Heart left ventricle (tissue), 16 donors: Measurements from ENCODE around the gene BCKDHB. TPM values are rescaled to one million over a fixed set of nuclear protein-coding genes. Genes with fewer than 3 reads are reported as not detected.

ENCODE experiments used
- ATAC-seq, 4 donors: fragments of 200-7000 bp; cut with Tn5 transposase; one replicate each; pipeline ENCODE4 v1.9.1; 2020 to 2022; ENCODE audit warnings: moderate library complexity in 4 of 4, mild to moderate bottlenecking in 3 of 4, moderate number of reproducible peaks in 1 of 4
- DNase-seq, 5 donors: peaks; one replicate each; pipeline ENCODE4 v3.0.0-alpha.2; 2020
- H3K27ac ChIP-seq, 12 donors: fragments of 200-600 bp; sonication (generic) in 4 of 12; one replicate each; pipeline versions ENCODE4 v1.5.0 to v1.8.0; 2016 to 2022; ENCODE audit warnings: mild to moderate bottlenecking in 2 of 12
- H3K27me3 ChIP-seq, 9 donors: fragments of 200-600 bp; sonication (generic) in 2 of 9; one replicate each; pipeline versions ENCODE4 v1.5.1 to v1.8.0; 2016 to 2022; ENCODE audit warnings: mild to moderate bottlenecking in 3 of 9
- H3K36me3 ChIP-seq, 9 donors: fragments of 200-600 bp; sonication (generic) in 2 of 9; one replicate each; pipeline versions ENCODE4 v1.5.0 to v1.8.0; 2018 to 2022; ENCODE audit warnings: mild to moderate bottlenecking in 2 of 9
- H3K4me1 ChIP-seq, 12 donors: fragments of 200-600 bp; sonication (generic) in 4 of 12; one replicate each; pipeline versions ENCODE4 v1.5.0 to v1.8.0; 2016 to 2022; ENCODE audit warnings: mild to moderate bottlenecking in 3 of 12
- H3K4me3 ChIP-seq, 12 donors: fragments of 200-600 bp; sonication (generic) in 4 of 12; one replicate each; pipeline versions ENCODE4 v1.5.0 to v1.8.0; 2017 to 2022; ENCODE audit warnings: mild to moderate bottlenecking in 9 of 12, moderate library complexity in 4 of 12
- H3K9me3 ChIP-seq, 12 donors: fragments of 200-600 bp; sonication (generic) in 4 of 12; one replicate each; pipeline versions ENCODE4 v1.5.0 to v1.8.0; 2016 to 2022; ENCODE audit warnings: mild to moderate bottlenecking in 1 of 12
- POLR2A ChIP-seq, 2 donors: fragments of 450-650 bp; IDR thresholded peaks; one replicate each; pipeline ENCODE4 v1.6.1; 2017; ENCODE audit warnings: antibody characterized with exemption in 2 of 2, mild to moderate bottlenecking in 2 of 2, moderate library complexity in 2 of 2
- WGBS, 4 donors: extraction: QIAGEN DNeasy Blood & Tissue Kit in 2 of 4; methylation state at CpG; one replicate each; pipeline versions ENCODE4 v1.1.5 to v1.1.7; 2013 to 2018; 5-methylcytosine and 5-hydroxymethylcytosine counted together
- intact Hi-C, 10 donors: fragments of 100-400 bp; cut with DNase I; formaldehyde crosslinking; loops; one replicate each; pipeline versions ENCODE4 v1.11.1 to v1.14.2; 2022
- polyA plus RNA-seq, 2 donors: library from polyadenylated mRNA; stranded (reverse); fragments of 200-250 nt; gene quantifications; one replicate each; pipeline ENCODE4 v1.2.3, GENCODE V29; 2013
- total RNA-seq, 9 donors: library from RNA; depleted of rRNA in 2 of 9; stranded (reverse); fragments of >200 nt in 2 of 9; fragmentation: NEBNext Ultra II Directional in 3 of 9; extraction: Animal tissue kit (Norgen Biotek cat#: 25700) in 3 of 9; gene quantifications; one replicate each; pipeline versions ENCODE4 v1.1.0 to v1.2.4, GENCODE V29; 2016 to 2023
- TF ChIP-seq, protein P1 (sequence below), 12 donors: fragments of 200-600 bp; sonication (generic) in 4 of 12; IDR thresholded peaks; one replicate each; pipeline versions ENCODE4 v1.5.0 to v1.8.0; 2018 to 2022; ENCODE audit warnings: antibody characterized with exemption in 12 of 12, mild to moderate bottlenecking in 5 of 12
- donor health status: ischemic (EF 13 %, LVEDD 7.1; RV severe dilation, severe dysfunction).
- donor health status: healthy with polysubstance abuse.
- donor health status: DM: no; HTN: yes; CAD: no.
- donor health status: DM: no; HTN: no; CAD: no.
- donor health status: ischemic (EF 25% LVEDD 6.9; RV normal size, moderate dysfunction).
- donor health status: ischemic (EF 25% LVEDD 5.7; RV mildly dilated, moderate dysfunction).
- donor health status: healthy.
- donor health status: DM: yes; HTN: yes; CAD: no.
- donor health status: ischemic (EF 35%, LVEDD 5.7; RV mildly dilated, moderate dysfunction).
- donor health status: nonischemic (EF 11% LVEDD 7.7; RV severe dilation, severe dysfunction).
- donor health status: DM: yes; HTN: yes; CAD: no.
- donor health status: PGD.
- donor health status: ischemic (EF 29% LVEDD 5.4; RV normal size, mild dysfunction).
- donor health status: nonischemic (EF 23%, LVEDD 6.1; RV moderate dilation, normal function).

BCKDHB gene
- total and polyA plus RNA-seq, 11 donors, result 10.1 to 41.9 (median 27.6) TPM

DNA sequence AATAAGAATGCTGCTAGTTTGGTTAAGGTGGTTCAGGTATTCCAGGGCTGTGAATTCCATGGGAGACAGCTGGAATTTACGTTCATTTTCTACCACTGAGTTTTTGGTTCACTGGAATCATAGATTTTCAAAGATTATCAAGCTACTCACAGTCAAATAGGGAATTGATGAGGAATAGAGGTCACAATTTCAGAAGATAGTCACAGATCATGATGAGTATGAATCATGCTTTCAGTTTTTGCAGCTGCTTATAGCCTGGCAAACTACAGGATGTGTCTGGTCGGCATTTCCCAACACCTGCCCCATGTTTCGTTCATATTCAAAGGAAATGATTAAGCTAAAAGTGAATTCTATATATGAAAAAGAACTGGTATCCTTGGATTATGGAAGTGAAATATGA lies 58.7 kb downstream of the BCKDHB start:
- Histone ChIP-seq H3K27me3 (no peaks in the 10 kb centered on the region), H3K9me3 (no peaks in the 10 kb centered on the region), H3K27ac (no peak overlapping the region), H3K36me3 (peaks cover 0 to 12% (median 0%) of the 10 kb centered on the region in 9 donors), H3K4me3 (no peak overlapping the region), H3K4me1 (peaks cover 0 to 17% (median 0%) of the 10 kb centered on the region in 12 donors)
- DNase-seq (no peak), ATAC-seq (no peak)
- TF ChIP-seq POLR2A (IDR thresholded peaks at IDR 0.05), result no peak
- TF ChIP-seq, protein P1, sequence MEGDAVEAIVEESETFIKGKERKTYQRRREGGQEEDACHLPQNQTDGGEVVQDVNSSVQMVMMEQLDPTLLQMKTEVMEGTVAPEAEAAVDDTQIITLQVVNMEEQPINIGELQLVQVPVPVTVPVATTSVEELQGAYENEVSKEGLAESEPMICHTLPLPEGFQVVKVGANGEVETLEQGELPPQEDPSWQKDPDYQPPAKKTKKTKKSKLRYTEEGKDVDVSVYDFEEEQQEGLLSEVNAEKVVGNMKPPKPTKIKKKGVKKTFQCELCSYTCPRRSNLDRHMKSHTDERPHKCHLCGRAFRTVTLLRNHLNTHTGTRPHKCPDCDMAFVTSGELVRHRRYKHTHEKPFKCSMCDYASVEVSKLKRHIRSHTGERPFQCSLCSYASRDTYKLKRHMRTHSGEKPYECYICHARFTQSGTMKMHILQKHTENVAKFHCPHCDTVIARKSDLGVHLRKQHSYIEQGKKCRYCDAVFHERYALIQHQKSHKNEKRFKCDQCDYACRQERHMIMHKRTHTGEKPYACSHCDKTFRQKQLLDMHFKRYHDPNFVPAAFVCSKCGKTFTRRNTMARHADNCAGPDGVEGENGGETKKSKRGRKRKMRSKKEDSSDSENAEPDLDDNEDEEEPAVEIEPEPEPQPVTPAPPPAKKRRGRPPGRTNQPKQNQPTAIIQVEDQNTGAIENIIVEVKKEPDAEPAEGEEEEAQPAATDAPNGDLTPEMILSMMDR (IDR thresholded peaks at IDR 0.05), result no peak
- 67 to 79% (median 75%) methylated on average over 3 of the region's 3 CpGs for WGBS, 4 donors
- intact Hi-C loops, result no loop called here

- Histone ChIP-seq H3K9me3 (no peaks in the 10 kb centered on the region), H3K4me1 (peaks cover 0 to 17% (median 0%) of the 10 kb centered on the region in 12 donors), H3K36me3 (peaks cover 0 to 12% (median 0%) of the 10 kb centered on the region in 9 donors), H3K27ac (no peak overlapping the region), H3K27me3 (no peaks in the 10 kb centered on the region), H3K4me3 (no peak overlapping the region)
- TF ChIP-seq, protein P1 (IDR thresholded peaks at IDR 0.05), result no peak
- TF ChIP-seq POLR2A (IDR thresholded peaks at IDR 0.05), result no peak
- 89 to 100% (median 95%) methylated on average over 1 of the region's 1 CpG for WGBS, 4 donors
- DNase-seq, result no peak
- no peak for ATAC-seq
- intact Hi-C loops, result no loop called here
These were observed 59.3 kb downstream of the BCKDHB start for GRCh38 chr6:80165819-80166218.

GRCh38 chr6:80170433-80170832 lies 64.0 kb downstream of the BCKDHB start:
- H3K4me1 ChIP-seq, result peaks cover 0 to 2% (median 0%) of the 10 kb centered on the region in 12 donors

GRCh38 chr6:80173411-80173810 lies 66.9 kb downstream of the BCKDHB start:
- TF ChIP-seq, protein P1 (IDR thresholded peaks at IDR 0.05), result no peak
- Histone ChIP-seq H3K36me3 (peaks cover 0 to 13% (median 0%) of the 10 kb centered on the region in 9 donors), H3K27ac (no peak overlapping the region), H3K4me3 (no peak overlapping the region), H3K27me3 (no peaks in the 10 kb centered on the region), H3K4me1 (no peaks in the 10 kb centered on the region), H3K9me3 (no peaks in the 10 kb centered on the region)
- ATAC-seq (no peak), DNase-seq (no peak)
- intact Hi-C loops, result no loop called here
- WGBS, 4 donors, result 89 to 100% (median 96%) methylated on average over 1 of the region's 1 CpG

More at GRCh38 chr6:80170433-80170832, 64.0 kb downstream of the BCKDHB start:
- intact Hi-C loops, result no loop called here
- Histone ChIP-seq H3K27me3 (no peaks in the 10 kb centered on the region), H3K4me3 (no peak overlapping the region), H3K9me3 (no peaks in the 10 kb centered on the region), H3K36me3 (peaks cover 0 to 14% (median 0%) of the 10 kb centered on the region in 9 donors), H3K27ac (no peak overlapping the region)
- DNase-seq, result no peak
- no peak for ATAC-seq
- WGBS, 4 donors, result 33 to 41% (median 37%) methylated on average over 3 of the region's 3 CpGs
- no peak for TF ChIP-seq POLR2A (IDR thresholded peaks at IDR 0.05)
- TF ChIP-seq, protein P1 (IDR thresholded peaks at IDR 0.05), result no peak
